HCT116 (cell line): ENCODE results near the gene SLBP. TPM values are rescaled to one million over a fixed set of nuclear protein-coding genes. Genes with fewer than 3 reads are reported as not detected.

ENCODE experiments used
- ATAC-seq: fragments of 200-7000 bp; cut with Tn5 transposase; 2 replicates; pipeline ENCODE4 v1.9.1; 2020; ENCODE audit warnings: mild to moderate bottlenecking, moderate library complexity
- BruUV-seq: library from RNA; stranded (reverse); fragments of 400-500 nt; replicated peaks from 2 replicates; lab custom pipeline; 2021; lab: Mats Ljungman, UMichigan
- CTCF ChIA-PET: fragments of 300-600 bp; sonication (Branson Sonifier 250); formaldehyde crosslinking; loops from one replicate; lab custom pipeline; 2021; ENCODE audit warnings: antibody characterized with exemption; lab: Charles Lee
- POLR2A ChIA-PET: fragments of 300-600, 350-600 bp; sonication (Branson Sonifier 250); formaldehyde crosslinking; loops from one replicate; lab custom pipeline; 2021; ENCODE audit warnings: antibody characterized with exemption; lab: Charles Lee
- RAD21 ChIA-PET, 2 experiments: fragments of 300-600 bp; sonication (Branson Sonifier 250); formaldehyde crosslinking; loops; one replicate each; lab custom pipeline; 2023; ENCODE audit warnings: low total read pairs in 2 of 2; ENCODE audit not compliant: uncharacterized antibody in 2 of 2, unreplicated experiment in 2 of 2, low non-redundant PET in 1 of 2; lab: Charles Lee
- DNase-seq: peaks from one replicate; pipeline ENCODE4 v3.0.0-alpha.2; 2010; ENCODE audit warnings: low read depth, low spot score
- H2AFZ ChIP-seq: fragments of 200-600 bp; shearing (Covaris generic), sonication (generic); 2 replicates; pipeline ENCODE4 v1.6.1; 2017; ENCODE audit warnings: low read depth, mixed run types, mixed read lengths, antibody characterized with exemption, low read length; ENCODE audit not compliant: poor library complexity, severe bottlenecking
- H3K27ac ChIP-seq: 2 replicates; pipeline ENCODE4 v1.5.1; 2012; ENCODE audit warnings: low read depth, low read length
- H3K27me3 ChIP-seq: fragments of 200-600 bp; sonication (generic); 2 replicates; pipeline ENCODE4 v1.6.1; 2016; ENCODE audit warnings: mixed run types, low read length, mixed read lengths; ENCODE audit not compliant: insufficient read depth
- H3K36me3 ChIP-seq, 2 experiments: fragments of 200-500 bp in 1 of 2; fragments of 200-600 bp in 1 of 2; sonication (Bioruptor generic) in 1 of 2; sonication (generic) in 1 of 2; 2 replicates each; pipeline versions ENCODE4 v1.5.1 to v1.6.1; 2014 to 2016; ENCODE audit warnings: low read length in 2 of 2, inconsistent platforms in 1 of 2, mixed read lengths in 1 of 2, mixed run types in 1 of 2; ENCODE audit not compliant: insufficient read depth in 2 of 2, control insufficient read depth in 1 of 2
- H3K4me1 ChIP-seq, 2 experiments: fragments of 200-600 bp in 1 of 2; sonication (generic) in 1 of 2; 2 replicates each; pipeline versions ENCODE4 v1.5.1 to v1.6.1; 2012 to 2017; ENCODE audit warnings: low read length in 2 of 2, inconsistent platforms in 1 of 2, mild to moderate bottlenecking in 1 of 2, mixed read lengths in 1 of 2, mixed run types in 1 of 2, moderate library complexity in 1 of 2; ENCODE audit not compliant: insufficient read depth in 2 of 2, control insufficient read depth in 1 of 2
- H3K4me2 ChIP-seq: fragments of 200-600 bp; sonication (generic); 2 replicates; pipeline ENCODE4 v1.6.1; 2017; ENCODE audit warnings: mixed run types, low read length, mixed read lengths
- H3K4me3 ChIP-seq, 2 experiments: fragments of 200-600 bp in 1 of 2; sonication (generic) in 1 of 2; replicated peaks in 1 of 2; 2 replicates each; pipeline ENCODE4 v1.5.1; 2011 to 2016; ENCODE audit warnings: low read length in 2 of 2, control low read depth in 1 of 2, low read depth in 1 of 2, mild to moderate bottlenecking in 1 of 2, mixed read lengths in 1 of 2, mixed run types in 1 of 2
- H3K79me2 ChIP-seq: fragments of 200-600 bp; sonication (generic); 2 replicates; pipeline ENCODE4 v1.6.1; 2017; ENCODE audit warnings: mild to moderate bottlenecking, mixed run types, low read length, moderate library complexity, mixed read lengths; ENCODE audit not compliant: insufficient read depth
- H3K9ac ChIP-seq: fragments of 200-600 bp; sonication (generic); 2 replicates; pipeline ENCODE4 v1.6.1; 2016; ENCODE audit warnings: low read length, mixed read lengths
- H3K9me2 ChIP-seq: fragments of 200-600 bp; sonication (generic), shearing (Covaris generic); 2 replicates; pipeline ENCODE4 v1.6.1; 2017; ENCODE audit warnings: mixed run types, mild to moderate bottlenecking, moderate library complexity; ENCODE audit not compliant: insufficient read depth
- H3K9me3 ChIP-seq, 2 experiments: fragments of 200-500 bp in 1 of 2; fragments of 200-600 bp in 1 of 2; sonication (Bioruptor generic) in 1 of 2; sonication (generic) in 1 of 2; 2 replicates each; pipeline ENCODE4 v1.6.1; 2014 to 2017; ENCODE audit warnings: low read length in 2 of 2, mixed read lengths in 2 of 2, inconsistent platforms in 1 of 2, low read depth in 1 of 2, mild to moderate bottlenecking in 1 of 2, mixed run types in 1 of 2, moderate library complexity in 1 of 2; ENCODE audit not compliant: control insufficient read depth in 1 of 2, insufficient read depth in 1 of 2
- H4K20me1 ChIP-seq: fragments of 200-600 bp; sonication (generic), shearing (Covaris generic); 2 replicates; pipeline ENCODE4 v1.6.1; 2017; ENCODE audit warnings: mixed run types, mild to moderate bottlenecking, moderate library complexity; ENCODE audit not compliant: insufficient read depth
- ATF3 ChIP-seq: IDR thresholded peaks from 2 replicates; pipeline ENCODE4 v1.6.1; 2012
- CBX3 ChIP-seq: IDR thresholded peaks from 2 replicates; pipeline ENCODE4 v1.6.1; 2012; ENCODE audit warnings: low read depth
- ELF1 ChIP-seq: IDR thresholded peaks from 2 replicates; pipeline ENCODE4 v1.6.1; 2012; ENCODE audit warnings: low read depth, borderline replicate concordance
- EZH2phosphoT487 ChIP-seq: fragments of 200-600 bp; IDR thresholded peaks from 2 replicates; pipeline ENCODE4 v1.6.1; 2018; ENCODE audit warnings: antibody characterized with exemption, borderline replicate concordance
- MAX ChIP-seq: IDR thresholded peaks from 2 replicates; pipeline ENCODE4 v1.6.1; 2012
- POLR2A ChIP-seq: IDR thresholded peaks from 2 replicates; pipeline ENCODE4 v1.7.0; 2011; ENCODE audit warnings: borderline replicate concordance; ENCODE audit not compliant: insufficient read depth, insufficient read length; ENCODE audit errors: extremely low read depth
- RAD21 ChIP-seq: IDR thresholded peaks from 2 replicates; pipeline ENCODE4 v1.6.1; 2012; ENCODE audit warnings: low read depth, mild to moderate bottlenecking
- REST ChIP-seq: IDR thresholded peaks from 2 replicates; pipeline ENCODE4 v1.6.1; 2012; ENCODE audit warnings: low read depth
- SIN3A ChIP-seq: IDR thresholded peaks from 2 replicates; pipeline ENCODE4 v1.6.1; 2012; ENCODE audit warnings: low read depth
- SP1 ChIP-seq: IDR thresholded peaks from 2 replicates; pipeline ENCODE4 v1.6.1; 2012; ENCODE audit warnings: low read depth
- ZFX ChIP-seq: fragments of 450-650 bp; IDR thresholded peaks from 2 replicates; pipeline ENCODE4 v1.6.1; 2017
- ZNF274 ChIP-seq: fragments of 200-500 bp; sonication (Bioruptor generic); IDR thresholded peaks from 2 replicates; pipeline ENCODE4 v1.6.1; 2014; ENCODE audit warnings: mild to moderate bottlenecking, low read depth, low read length, inconsistent platforms
- intact Hi-C: fragments of 100-400 bp; cut with micrococcal nuclease; formaldehyde crosslinking; loops from 2 replicates; pipeline ENCODE4 v1.10.0; 2022
- total RNA-seq: library from RNA; stranded (reverse); gene quantifications from one replicate; pipeline ENCODE4 v1.2.1, GENCODE V29; 2021; ENCODE audit not compliant: unreplicated experiment
- TF ChIP-seq, protein P1 (sequence below), 3 experiments: fragments of 200-600 bp in 1 of 3; sonication (generic) in 1 of 3; IDR thresholded peaks in 2 of 3; conservative IDR thresholded peaks in 1 of 3; 2 replicates each; pipeline ENCODE4 v1.5.1; 2012 to 2017; ENCODE audit warnings: low read depth in 2 of 3, low read length in 2 of 3, antibody characterized with exemption in 1 of 3, borderline replicate concordance in 1 of 3, control low read depth in 1 of 3, mild to moderate bottlenecking in 1 of 3, mixed read lengths in 1 of 3, mixed run types in 1 of 3, moderate library complexity in 1 of 3; ENCODE audit not compliant: insufficient read depth in 1 of 3

SLBP gene
- total RNA-seq, 1 experiment from 2014 or later, result 101 TPM

DNA sequence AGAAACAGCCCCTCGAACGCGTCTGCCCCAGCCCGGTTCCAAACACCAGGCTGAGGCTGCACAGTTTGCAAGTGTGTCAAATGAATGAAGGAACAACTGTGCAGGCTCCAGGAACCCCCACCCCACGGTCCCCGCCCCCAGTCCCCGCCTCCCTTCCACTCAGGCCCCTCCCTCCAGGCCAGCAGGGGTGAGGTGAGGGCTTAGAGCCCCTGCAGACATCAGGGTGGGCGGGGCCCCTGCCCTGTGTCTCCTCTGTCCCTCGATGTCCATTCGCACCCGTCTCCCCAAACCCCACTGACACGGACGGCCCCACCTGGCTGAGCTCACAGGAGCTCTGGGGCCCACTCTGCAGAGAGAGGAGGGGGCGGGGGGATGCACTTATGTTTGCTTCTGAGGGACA lies 37.7 kb upstream of the SLBP start:
- Histone ChIP-seq H3K36me3 (no peaks in the 10 kb centered on the region), H3K27me3 (no peaks in the 10 kb centered on the region), H3K4me1 (peaks cover 0 to 28% of the 10 kb centered on the region in 2 experiments; a peak in 1 of 4 replicates), H3K4me2 (no peak overlapping the region), H2AFZ (no peak overlapping the region), H3K9ac (no peak overlapping the region), H3K9me3 (no peaks in the 10 kb centered on the region), H3K4me3 (no peak overlapping the region), H3K79me2 (no peaks in the 10 kb centered on the region), H4K20me1 (no peaks in the 10 kb centered on the region), H3K27ac (no peak overlapping the region), H3K9me2 (no peaks in the 10 kb centered on the region)
- DNase-seq (no peak), ATAC-seq (no peak)
- CTCF ChIA-PET, result no interaction called here
- intact Hi-C loops, result no loop called here
- POLR2A ChIA-PET, result interaction anchor here (0.7 kb wide), 1 partner anchor 28 kb away, joined by 4 read pairs; no protein-coding TSS in a partner anchor
- TF ChIP-seq SIN3A, result no peak
- TF ChIP-seq EZH2phosphoT487, result no peak
- TF ChIP-seq CBX3, result no peak
- RAD21 ChIA-PET, result interaction anchor here in 1 of 2 experiments (0.7 kb wide), 1 partner anchor 61 kb away, joined by 5 read pairs; no protein-coding TSS in a partner anchor
- no TSS peak for BruUV-seq

- Histone ChIP-seq H2AFZ (no peak overlapping the region), H3K9me3 (no peaks in the 10 kb centered on the region), H3K9ac (no peak overlapping the region), H3K27ac (no peak overlapping the region), H3K9me2 (no peaks in the 10 kb centered on the region), H3K4me1 (peaks cover 0 to 28% of the 10 kb centered on the region in 2 experiments; a peak in 1 of 4 replicates), H3K4me3 (no peak overlapping the region), H4K20me1 (no peaks in the 10 kb centered on the region), H3K36me3 (no peaks in the 10 kb centered on the region), H3K4me2 (no peak overlapping the region), H3K27me3 (no peaks in the 10 kb centered on the region), H3K79me2 (no peaks in the 10 kb centered on the region)
- ATAC-seq, result no peak
- ChIA-PET RAD21 (interaction anchor here in 1 of 2 experiments (1.5 kb wide), 1 partner anchor 60 kb away, joined by 8 read pairs; no protein-coding TSS in a partner anchor), CTCF (no interaction called here), POLR2A (no interaction called here)
- DNase-seq, result no peak
- intact Hi-C loops, result no loop called here
- no peak for TF ChIP-seq SIN3A
- no peak for TF ChIP-seq CBX3
- no peak for TF ChIP-seq REST
- TF ChIP-seq ZNF274, result no peak
- TF ChIP-seq, protein P1, sequence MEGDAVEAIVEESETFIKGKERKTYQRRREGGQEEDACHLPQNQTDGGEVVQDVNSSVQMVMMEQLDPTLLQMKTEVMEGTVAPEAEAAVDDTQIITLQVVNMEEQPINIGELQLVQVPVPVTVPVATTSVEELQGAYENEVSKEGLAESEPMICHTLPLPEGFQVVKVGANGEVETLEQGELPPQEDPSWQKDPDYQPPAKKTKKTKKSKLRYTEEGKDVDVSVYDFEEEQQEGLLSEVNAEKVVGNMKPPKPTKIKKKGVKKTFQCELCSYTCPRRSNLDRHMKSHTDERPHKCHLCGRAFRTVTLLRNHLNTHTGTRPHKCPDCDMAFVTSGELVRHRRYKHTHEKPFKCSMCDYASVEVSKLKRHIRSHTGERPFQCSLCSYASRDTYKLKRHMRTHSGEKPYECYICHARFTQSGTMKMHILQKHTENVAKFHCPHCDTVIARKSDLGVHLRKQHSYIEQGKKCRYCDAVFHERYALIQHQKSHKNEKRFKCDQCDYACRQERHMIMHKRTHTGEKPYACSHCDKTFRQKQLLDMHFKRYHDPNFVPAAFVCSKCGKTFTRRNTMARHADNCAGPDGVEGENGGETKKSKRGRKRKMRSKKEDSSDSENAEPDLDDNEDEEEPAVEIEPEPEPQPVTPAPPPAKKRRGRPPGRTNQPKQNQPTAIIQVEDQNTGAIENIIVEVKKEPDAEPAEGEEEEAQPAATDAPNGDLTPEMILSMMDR (IDR thresholded peaks at IDR 0.05 in 2 of 3, conservative IDR thresholded peaks at IDR 0.05 in 1 of 3; ENCODE audit: borderline replicate concordance in 1 of 3, insufficient read depth in 1 of 3, low read depth in 2 of 3, low read length in 2 of 3), result no peak
- TF ChIP-seq RAD21, result no peak
- no peak for TF ChIP-seq SP1
- TF ChIP-seq ELF1, result no peak
- no peak for TF ChIP-seq POLR2A
- no peak for TF ChIP-seq MAX
- TF ChIP-seq EZH2phosphoT487, result no peak
- no peak for TF ChIP-seq ATF3
- no peak for TF ChIP-seq ZFX
- BruUV-seq, result no TSS peak
Measured at GRCh38 chr4:1749370-1749769, 37.3 kb upstream of the SLBP start.
